ENCODE data around the gene TMC6. TPM values are rescaled to one million over a fixed set of nuclear protein-coding genes. Genes with fewer than 3 reads are reported as not detected.

Gene TMC6
- polyA plus RNA-seq, 1 donor (not counting 4 experiments of a cell fraction or from before 2014, with no cell fraction given) = 20.4 TPM

DNA sequence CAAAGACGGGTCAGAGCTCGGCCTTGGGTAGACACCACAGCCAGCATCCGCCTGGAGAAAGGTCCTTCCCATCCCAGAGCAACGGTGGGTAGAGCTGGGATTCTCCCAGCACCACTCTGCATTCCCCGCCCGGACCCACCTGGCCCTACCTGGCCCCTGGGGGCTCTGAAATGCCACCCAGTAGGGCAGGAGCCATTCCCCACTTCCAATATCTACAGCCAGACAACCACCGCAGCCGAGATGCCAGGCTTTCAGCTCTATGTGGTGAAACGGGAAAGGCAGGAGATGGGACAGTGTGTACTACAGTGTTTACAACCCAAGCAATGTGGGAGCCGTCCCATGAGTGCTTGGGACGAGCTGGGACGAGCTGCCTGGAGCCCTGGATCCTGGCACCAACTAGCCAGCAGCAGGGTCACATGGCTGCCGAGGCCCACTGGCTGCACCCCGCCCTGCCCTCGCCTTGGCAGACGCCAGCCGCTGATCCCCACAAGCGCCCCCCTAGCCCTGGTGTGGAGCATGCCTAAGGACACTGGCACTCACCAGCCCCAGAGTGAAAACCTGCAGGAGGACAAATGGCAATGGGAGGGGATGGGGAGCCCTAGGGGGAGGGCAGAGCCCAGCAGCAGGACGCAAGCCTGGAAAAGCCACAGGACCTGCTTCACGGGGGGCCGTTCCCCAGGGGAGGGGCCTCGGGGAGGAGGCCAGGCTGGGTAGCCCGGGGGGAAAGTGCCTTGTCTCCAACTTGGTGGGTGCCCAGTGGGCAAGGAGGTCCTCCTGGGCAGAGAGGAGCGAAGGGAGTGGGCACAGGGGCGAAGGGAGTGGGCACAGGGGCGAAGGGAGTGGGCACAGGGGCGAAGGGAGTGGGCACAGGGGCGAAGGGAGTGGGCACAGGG lies 13.5 kb downstream of the TMC6 start:
- Histone ChIP-seq H4K20me1 (ENCODE audit: control insufficient read depth, extremely low read depth, insufficient read depth, low read length) (peaks cover 3% of the 10 kb centered on the region), H3K9me3 (ENCODE audit: control insufficient read depth, low read depth, low read length) (no peaks in the 10 kb centered on the region), H3K9ac (ENCODE audit: control insufficient read depth, extremely low read depth, insufficient read depth, low read length) (no peak overlapping the region), H2AFZ (ENCODE audit: control insufficient read depth, low read length) (no peak overlapping the region), H3K27ac (ENCODE audit: control insufficient read depth, insufficient read depth, low read length) (no peak overlapping the region), H3K27me3 (ENCODE audit: control insufficient read depth, extremely low read depth, insufficient read depth, low read length) (peaks cover 2% of the 10 kb centered on the region), H3K9me1 (ENCODE audit: control insufficient read depth, extremely low read depth, insufficient read depth, low read length) (no peaks in the 10 kb centered on the region), H3K4me1 (ENCODE audit: control insufficient read depth, extremely low read depth, insufficient read depth, low read length) (no peaks in the 10 kb centered on the region), H3K79me2 (ENCODE audit: control insufficient read depth, insufficient read depth, low read length) (no peaks in the 10 kb centered on the region), H3K4me2 (ENCODE audit: control insufficient read depth, extremely low read depth, insufficient read depth, low read depth, low read length) (no peak overlapping the region), H3K4me3 (ENCODE audit: control insufficient read depth in 2 of 3, extremely low read depth in 1 of 3, insufficient read depth in 2 of 3, low read depth in 1 of 3, low read length in 3 of 3) (no peak overlapping the region), H3K36me3 (ENCODE audit: control insufficient read depth in 2 of 2, extremely low read depth in 1 of 2, insufficient read depth in 2 of 2, low read length in 2 of 2) (peaks cover 0 to 15% of the 10 kb centered on the region in 2 experiments)
- FAIRE-seq = no peak
- TF ChIP-seq EZH2 (IDR thresholded peaks at IDR 0.05; ENCODE audit: low read length) (no peak), CTCF (optimal IDR thresholded peaks at IDR 0.05 in 1 of 3, IDR thresholded peaks at IDR 0.05 in 1 of 3, conservative IDR thresholded peaks at IDR 0.05 in 1 of 3; ENCODE audit: extremely low read depth in 1 of 3, insufficient read depth in 2 of 3, low read length in 3 of 3) (no peak)
- no peak for DNase-seq (ENCODE audit: low read depth, low spot score)
- dilution Hi-C loops (cut with MboI; ENCODE audit: extremely low pct_ligation_motif_present, low sequenced_read_pairs) = no loop called here

DNA sequence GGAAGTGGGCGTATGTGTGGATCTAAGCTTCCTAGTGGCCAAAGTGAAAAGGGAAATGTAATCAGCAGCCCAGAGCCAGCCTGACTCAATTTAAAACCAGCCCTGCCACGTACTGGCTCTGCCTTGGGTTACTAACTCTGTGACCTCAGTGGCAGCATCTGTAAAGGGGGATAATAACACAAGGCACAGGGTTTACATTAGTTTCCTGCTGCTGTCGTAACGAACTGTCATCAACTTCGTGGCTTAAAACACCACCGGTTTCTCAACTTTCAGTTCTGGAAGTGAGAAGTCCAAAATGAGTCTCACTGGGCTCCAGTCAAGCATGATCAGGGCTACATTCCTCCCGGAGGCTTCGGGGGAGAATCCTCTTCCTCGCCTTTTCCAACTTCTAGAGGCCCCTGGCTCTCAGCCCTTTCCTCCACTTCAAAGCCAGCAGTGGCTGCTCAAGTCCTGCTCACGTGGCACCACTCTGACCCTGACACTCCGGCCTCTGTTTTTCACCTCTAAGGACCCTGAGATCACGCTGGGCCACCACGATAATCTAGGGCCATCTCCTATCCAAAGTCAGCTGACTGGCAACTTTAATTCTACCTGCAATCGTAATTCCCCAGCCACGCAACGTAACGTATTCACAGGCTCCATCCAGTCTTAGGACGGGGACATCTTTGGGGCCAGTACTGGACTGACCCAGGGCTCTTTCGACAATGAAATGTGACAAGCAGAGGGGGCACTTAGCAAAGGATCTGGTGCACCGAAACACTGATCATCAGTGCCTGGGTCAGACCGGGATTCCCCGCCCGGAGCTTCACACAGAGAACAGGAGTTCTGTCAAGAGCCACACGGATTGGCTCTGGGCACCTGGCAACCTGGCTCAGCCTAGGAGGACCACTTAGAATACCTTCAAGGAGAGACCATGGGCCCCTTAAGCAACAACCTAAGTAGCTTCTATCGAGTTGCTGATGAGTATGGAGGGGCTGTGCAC lies 14.5 kb downstream of the TMC6 start:
- H3K4me2 ChIP-seq (ENCODE audit: control insufficient read depth, extremely low read depth, insufficient read depth, low read depth, low read length) = no peak overlapping the region
- TF ChIP-seq EZH2 (IDR thresholded peaks at IDR 0.05; ENCODE audit: low read length) (no peak), CTCF (optimal IDR thresholded peaks at IDR 0.05 in 1 of 3, IDR thresholded peaks at IDR 0.05 in 1 of 3, conservative IDR thresholded peaks at IDR 0.05 in 1 of 3; ENCODE audit: extremely low read depth in 1 of 3, insufficient read depth in 2 of 3, low read length in 3 of 3) (no peak)
- no peak overlapping the region for H3K4me3 ChIP-seq (ENCODE audit: control insufficient read depth in 2 of 3, extremely low read depth in 1 of 3, insufficient read depth in 2 of 3, low read depth in 1 of 3, low read length in 3 of 3)
- no peak overlapping the region for H2AFZ ChIP-seq (ENCODE audit: control insufficient read depth, low read length)
- H3K79me2 ChIP-seq (ENCODE audit: control insufficient read depth, insufficient read depth, low read length) = no peaks in the 10 kb centered on the region
- FAIRE-seq (no peak), DNase-seq (ENCODE audit: low read depth, low spot score) (no peak)
- no peak overlapping the region for H3K27ac ChIP-seq (ENCODE audit: control insufficient read depth, insufficient read depth, low read length)
- H3K9me1 ChIP-seq (ENCODE audit: control insufficient read depth, extremely low read depth, insufficient read depth, low read length) = no peaks in the 10 kb centered on the region
- H4K20me1 ChIP-seq (ENCODE audit: control insufficient read depth, extremely low read depth, insufficient read depth, low read length) = peaks cover 3% of the 10 kb centered on the region
- H3K4me1 ChIP-seq (ENCODE audit: control insufficient read depth, extremely low read depth, insufficient read depth, low read length) = no peaks in the 10 kb centered on the region
- dilution Hi-C loops (cut with MboI; ENCODE audit: extremely low pct_ligation_motif_present, low sequenced_read_pairs) = no loop called here
- no peak overlapping the region for H3K9ac ChIP-seq (ENCODE audit: control insufficient read depth, extremely low read depth, insufficient read depth, low read length)
- peaks cover 2% of the 10 kb centered on the region for H3K27me3 ChIP-seq (ENCODE audit: control insufficient read depth, extremely low read depth, insufficient read depth, low read length)
- no peaks in the 10 kb centered on the region for H3K9me3 ChIP-seq (ENCODE audit: control insufficient read depth, low read depth, low read length)
- peaks cover 0 to 15% of the 10 kb centered on the region in 2 experiments for H3K36me3 ChIP-seq (ENCODE audit: control insufficient read depth in 2 of 2, extremely low read depth in 1 of 2, insufficient read depth in 2 of 2, low read length in 2 of 2)

Measured in keratinocyte (primary cell).